SK-MEL-5 (cell line): ENCODE data around the gene SLC39A13. TPM values are rescaled to one million over a fixed set of nuclear protein-coding genes. Genes with fewer than 3 reads are reported as not detected.

Experiments
- DNase-seq: peaks from one replicate; pipeline ENCODE4 v3.0.0-alpha.2; 2016; ENCODE audit warnings: low read depth, low spot score
- in situ Hi-C: cut with HindIII; loops from 2 replicates; pipeline ENCODE4 v1.10.0; 2016; ENCODE audit warnings: low sequenced_read_pairs, high pct_unique_total_duplicates, low pct_unique_long_range_greater_than_20kb
- total RNA-seq: library from RNA; depleted of rRNA; stranded (reverse); fragments of >200 nt; shearing (Covaris generic); gene quantifications from 2 replicates; pipeline ENCODE4 v1.2.3, GENCODE V29; 2014

Gene SLC39A13
- total RNA-seq, 1 experiment from 2014 or later, result 34.9 TPM

DNA sequence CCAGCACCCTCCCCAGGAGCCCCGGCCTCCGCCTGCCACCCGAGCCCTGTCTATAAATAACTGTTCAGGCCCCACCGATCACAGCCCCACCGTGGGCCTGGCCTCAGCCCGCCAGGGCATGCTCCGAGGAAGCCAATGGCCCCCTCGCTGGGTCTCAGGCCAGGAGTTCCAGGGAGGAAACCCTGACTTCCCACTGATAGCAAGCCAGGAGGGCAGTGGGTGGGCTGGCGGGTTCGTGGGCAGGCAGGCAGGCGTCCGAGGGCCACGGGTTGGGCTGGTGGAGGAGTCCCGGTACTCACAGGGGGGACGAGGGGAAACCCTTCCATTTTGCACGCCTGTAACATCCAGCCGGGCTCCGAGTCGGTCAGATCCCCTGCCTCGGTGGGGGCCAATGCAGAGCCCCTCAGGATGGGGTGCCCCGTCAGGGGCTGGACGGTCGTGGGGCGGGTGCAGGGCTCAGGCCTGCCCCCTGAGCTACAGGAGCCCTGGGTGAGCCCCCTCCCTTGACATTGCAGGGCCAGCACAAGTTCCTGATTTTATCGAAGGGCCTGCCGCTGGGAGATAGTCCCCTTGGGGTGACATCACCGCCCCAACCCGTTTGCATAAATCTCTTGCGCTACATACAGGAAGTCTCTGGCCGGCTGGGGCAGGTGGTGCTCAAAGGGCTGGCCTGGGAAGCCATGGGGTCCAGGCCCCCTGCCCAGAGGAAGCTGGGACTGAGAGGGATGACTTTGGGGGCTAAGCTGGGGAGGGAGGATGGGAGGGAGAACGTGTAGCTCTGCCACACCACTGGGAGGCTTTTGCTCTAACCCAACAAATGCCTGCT lies 30.2 kb upstream of the SLC39A13 start, which contains the start of gene SPI1:
Gene SPI1 (minus strand): TSS at position 538 of the 826 bp plus-strand sequence. CDS start 194 bp downstream, at position 344.
- in situ Hi-C loops, result no loop called here
- no peak for DNase-seq

DNA sequence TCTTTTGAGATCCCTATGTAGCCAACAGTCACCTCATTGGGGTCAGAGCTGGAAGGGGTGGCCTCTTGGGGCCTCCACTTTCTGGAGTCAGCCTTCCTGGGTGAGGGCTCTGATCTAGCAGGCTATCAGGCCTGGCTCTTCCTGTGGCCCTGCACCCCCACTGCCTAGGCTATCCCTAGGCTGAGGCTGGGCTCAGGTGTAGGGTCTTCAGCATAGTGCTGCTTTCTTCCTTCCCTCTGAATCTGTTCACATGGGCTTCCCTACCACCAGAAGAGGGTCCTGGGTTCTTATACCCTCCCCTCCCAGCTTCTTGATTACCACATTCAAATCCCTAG lies 29.6 kb upstream of the SLC39A13 start:
- DNase-seq, result no peak
- in situ Hi-C loops, result no loop called here

- in situ Hi-C loops, result no loop called here
These were observed 29.1 kb upstream of the SLC39A13 start for GRCh38 chr11:47379317-47379716.

GRCh38 chr11:47380078-47380477 lies 28.3 kb upstream of the SLC39A13 start:
- no peak for DNase-seq
- in situ Hi-C loops, result no loop called here

More at GRCh38 chr11:47379317-47379716, 29.1 kb upstream of the SLC39A13 start:
- no peak for DNase-seq

GRCh38 chr11:47383071-47383470 lies 25.3 kb upstream of the SLC39A13 start:
- in situ Hi-C loops, result no loop called here
- no peak for DNase-seq

DNA sequence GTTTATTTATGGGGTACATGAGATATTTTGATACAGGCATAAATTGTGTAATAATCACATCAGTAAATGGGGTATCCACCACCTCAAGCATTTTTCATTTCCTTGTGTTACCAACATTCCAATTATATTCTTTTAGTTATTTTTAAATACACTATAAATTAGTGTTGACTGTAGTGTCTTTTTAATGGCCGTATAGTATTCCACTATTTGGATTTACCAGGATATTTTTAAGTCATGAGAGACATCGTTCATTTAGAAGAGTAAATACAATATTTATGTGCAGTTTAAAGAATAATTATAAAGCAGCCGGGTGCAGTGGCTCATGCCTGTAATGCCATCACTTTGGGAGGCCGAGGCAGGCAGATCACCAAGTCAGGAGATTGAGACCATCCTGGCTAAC lies 23.9 kb upstream of the SLC39A13 start:
- in situ Hi-C loops, result no loop called here

GRCh38 chr11:47387944-47388696 lies 20.3 kb upstream of the SLC39A13 start:
- in situ Hi-C loops, result no loop called here

More for the DNA sequence above, 23.9 kb upstream of the SLC39A13 start:
- no peak for DNase-seq

DNA sequence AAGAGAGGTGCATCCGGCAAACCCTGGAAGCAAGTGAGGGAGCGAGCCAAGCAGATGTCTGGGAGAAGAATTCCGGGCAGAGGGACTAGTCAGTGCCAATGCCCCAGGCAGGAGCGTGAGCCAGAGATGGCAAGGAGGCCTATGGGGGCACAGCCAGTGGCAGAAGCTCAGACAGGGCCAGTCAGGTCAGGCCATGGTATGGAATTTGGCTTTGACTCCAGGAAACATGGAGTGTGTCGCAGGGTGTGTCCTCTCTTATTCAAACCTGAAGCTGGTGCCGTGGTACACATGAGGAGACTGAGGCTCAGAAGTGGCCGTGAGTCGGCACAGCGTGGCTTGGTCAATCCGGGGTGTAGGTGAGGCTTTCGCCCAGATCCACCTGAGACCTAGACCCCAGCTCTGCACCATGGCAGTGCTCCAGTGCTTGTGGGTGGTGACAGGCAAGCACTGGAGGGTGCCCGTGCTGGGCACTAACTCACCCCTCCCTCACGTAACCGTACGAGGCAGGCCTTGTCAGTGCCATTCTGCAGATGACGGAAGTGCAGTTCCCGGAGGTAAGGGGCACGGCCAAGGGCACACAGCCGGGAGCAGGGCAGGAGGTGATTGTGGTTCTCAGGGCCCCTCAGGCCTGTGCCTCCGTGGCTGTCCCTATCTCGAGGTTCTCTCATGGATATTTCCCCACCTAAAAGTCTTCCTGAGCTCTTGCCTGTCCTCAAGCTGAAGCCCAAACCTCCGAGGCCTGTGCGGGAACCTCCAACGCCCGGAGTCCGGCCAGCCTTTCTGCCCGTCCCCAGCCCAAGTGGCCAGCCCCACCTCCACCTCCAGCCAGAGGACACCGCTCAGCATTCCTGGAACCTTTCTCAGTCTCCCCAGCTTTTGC lies 19.5 kb upstream of the SLC39A13 start:
- DNase-seq, result no peak
- in situ Hi-C loops, result no loop called here

More at GRCh38 chr11:47387944-47388696, 20.3 kb upstream of the SLC39A13 start:
- no peak for DNase-seq

GRCh38 chr11:47389577-47390421 lies 18.6 kb upstream of the SLC39A13 start:
- in situ Hi-C loops, result no loop called here
- DNase-seq, result no peak

DNA sequence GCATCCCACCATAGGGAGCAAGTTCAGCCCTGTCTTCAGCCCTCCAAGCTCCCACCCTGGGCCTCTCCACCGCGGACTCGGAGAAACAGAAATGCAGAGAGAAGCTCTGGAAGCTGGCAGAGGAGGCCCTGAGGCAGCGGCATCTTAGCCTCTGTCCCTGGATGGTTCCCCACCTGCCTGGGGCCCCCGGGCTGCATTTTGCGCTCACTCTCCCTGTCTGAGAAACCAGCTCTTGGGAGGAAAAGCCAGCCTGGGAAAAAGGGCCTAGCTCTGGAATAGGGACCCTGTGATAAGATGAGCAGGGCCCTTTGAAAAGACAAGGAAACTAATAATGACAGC lies 18.0 kb upstream of the SLC39A13 start:
- DNase-seq, result no peak
- in situ Hi-C loops, result no loop called here

GRCh38 chr11:47391077-47391583 lies 17.3 kb upstream of the SLC39A13 start:
- DNase-seq, result no peak
- in situ Hi-C loops, result no loop called here

- in situ Hi-C loops, result no loop called here
These were observed 16.5 kb upstream of the SLC39A13 start for GRCh38 chr11:47391711-47392432.

GRCh38 chr11:47392546-47393162 lies 15.7 kb upstream of the SLC39A13 start:
- in situ Hi-C loops, result no loop called here
- DNase-seq, result no peak

More at GRCh38 chr11:47391711-47392432, 16.5 kb upstream of the SLC39A13 start:
- DNase-seq, result no peak

DNA sequence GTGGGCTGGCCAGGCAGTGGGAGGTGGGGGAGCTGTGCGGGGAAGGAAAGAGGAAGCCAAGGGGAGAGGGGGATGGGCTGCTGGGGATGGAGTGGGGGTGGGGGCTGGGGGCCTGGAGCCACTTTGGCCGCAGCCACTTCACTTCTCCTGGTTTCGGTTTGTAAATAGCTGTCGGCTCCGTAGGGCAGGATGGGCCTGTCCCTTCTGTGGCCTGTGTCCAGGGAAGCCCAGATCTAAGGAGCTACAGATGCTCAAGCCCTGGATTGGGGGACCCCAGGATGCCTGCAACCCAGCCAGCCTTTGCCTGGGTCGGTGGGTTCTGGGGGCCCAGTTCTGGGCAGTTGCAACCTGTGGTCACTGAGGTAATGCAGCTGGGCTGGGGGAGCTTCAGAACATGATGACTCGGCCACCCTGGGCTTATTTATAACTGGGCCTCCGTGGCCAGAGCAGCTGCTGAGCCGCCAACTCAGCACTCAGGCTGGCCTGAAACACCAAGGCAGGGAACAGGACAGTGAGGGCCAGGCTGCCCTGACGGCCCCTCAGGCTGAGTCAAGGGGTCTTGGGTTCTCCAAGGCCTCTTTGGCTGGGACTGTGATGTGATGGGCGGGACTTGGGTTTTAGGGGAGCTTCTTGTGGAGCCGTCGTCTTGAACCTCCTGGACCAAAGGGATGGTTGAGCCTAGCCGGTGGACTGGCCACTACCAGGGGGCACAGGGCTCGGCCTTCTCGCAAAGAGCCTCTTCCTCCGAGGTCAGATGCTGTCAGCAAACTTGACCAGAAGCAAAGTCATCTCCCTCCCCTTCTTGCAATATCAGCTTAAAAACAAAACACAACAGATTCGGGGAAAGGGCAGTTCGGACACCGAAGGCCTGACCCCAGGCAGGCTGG lies 15.0 kb upstream of the SLC39A13 start:
- in situ Hi-C loops, result no loop called here
- DNase-seq, result no peak

DNA sequence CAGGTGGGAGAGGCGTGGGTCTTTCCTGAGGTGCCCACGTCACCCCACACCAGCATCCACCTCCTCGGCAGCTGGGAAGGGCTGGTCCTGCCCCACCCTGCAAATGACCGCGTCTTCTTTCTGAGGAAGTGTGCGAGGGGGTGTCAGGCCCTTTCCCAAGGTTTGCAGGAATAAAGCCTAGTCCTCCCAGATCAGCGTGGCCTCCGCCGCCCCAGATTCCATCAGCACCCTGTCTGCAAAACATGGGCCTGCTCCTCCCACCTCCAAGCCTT lies 14.4 kb upstream of the SLC39A13 start:
- in situ Hi-C loops, result no loop called here
- no peak for DNase-seq
